ENCODE measurements around the gene UNC5B. TPM values are rescaled to one million over a fixed set of nuclear protein-coding genes. Genes with fewer than 3 reads are reported as not detected.

Gene UNC5B
- total RNA-seq, 1 donor from 2014 or later = 22.2 TPM

DNA sequence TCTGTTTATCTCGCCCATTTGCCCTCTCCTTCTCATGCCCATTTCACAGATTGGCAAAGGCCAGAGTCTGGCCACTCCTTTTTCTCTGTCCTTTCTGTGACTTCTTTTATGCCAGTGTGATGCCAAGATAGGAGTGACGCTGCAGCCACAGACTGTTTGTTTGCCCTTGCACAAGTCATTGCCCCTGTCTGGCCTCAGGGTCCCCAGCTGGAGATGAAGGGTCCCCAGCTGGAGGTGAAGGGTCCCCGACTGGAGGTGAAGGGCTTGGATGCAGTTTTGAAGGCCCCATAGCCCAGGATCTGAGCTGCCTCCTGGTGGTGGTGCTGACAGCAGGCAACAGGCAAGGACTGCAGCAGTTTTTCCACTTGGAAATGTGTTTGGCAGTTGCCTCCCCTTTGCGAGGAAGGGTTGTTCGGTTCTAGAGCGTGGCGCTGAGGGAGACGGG lies 55.9 kb downstream of the UNC5B start:
- no peaks in the 10 kb centered on the region for H3K36me3 ChIP-seq
- peaks cover 12% of the 10 kb centered on the region for H3K4me1 ChIP-seq
- intact Hi-C loops (cut with DNase I) = no loop called here
- ATAC-seq (no peak), DNase-seq (no peak)
- H3K9me3 ChIP-seq = no peaks in the 10 kb centered on the region
- H3K27ac ChIP-seq = no peak overlapping the region
- H3K4me3 ChIP-seq = no peak overlapping the region
- TF ChIP-seq, protein P1, sequence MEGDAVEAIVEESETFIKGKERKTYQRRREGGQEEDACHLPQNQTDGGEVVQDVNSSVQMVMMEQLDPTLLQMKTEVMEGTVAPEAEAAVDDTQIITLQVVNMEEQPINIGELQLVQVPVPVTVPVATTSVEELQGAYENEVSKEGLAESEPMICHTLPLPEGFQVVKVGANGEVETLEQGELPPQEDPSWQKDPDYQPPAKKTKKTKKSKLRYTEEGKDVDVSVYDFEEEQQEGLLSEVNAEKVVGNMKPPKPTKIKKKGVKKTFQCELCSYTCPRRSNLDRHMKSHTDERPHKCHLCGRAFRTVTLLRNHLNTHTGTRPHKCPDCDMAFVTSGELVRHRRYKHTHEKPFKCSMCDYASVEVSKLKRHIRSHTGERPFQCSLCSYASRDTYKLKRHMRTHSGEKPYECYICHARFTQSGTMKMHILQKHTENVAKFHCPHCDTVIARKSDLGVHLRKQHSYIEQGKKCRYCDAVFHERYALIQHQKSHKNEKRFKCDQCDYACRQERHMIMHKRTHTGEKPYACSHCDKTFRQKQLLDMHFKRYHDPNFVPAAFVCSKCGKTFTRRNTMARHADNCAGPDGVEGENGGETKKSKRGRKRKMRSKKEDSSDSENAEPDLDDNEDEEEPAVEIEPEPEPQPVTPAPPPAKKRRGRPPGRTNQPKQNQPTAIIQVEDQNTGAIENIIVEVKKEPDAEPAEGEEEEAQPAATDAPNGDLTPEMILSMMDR (IDR thresholded peaks at IDR 0.05) = peak; percentile 26
- no peaks in the 10 kb centered on the region for H3K27me3 ChIP-seq (ENCODE audit: low read depth)

DNA sequence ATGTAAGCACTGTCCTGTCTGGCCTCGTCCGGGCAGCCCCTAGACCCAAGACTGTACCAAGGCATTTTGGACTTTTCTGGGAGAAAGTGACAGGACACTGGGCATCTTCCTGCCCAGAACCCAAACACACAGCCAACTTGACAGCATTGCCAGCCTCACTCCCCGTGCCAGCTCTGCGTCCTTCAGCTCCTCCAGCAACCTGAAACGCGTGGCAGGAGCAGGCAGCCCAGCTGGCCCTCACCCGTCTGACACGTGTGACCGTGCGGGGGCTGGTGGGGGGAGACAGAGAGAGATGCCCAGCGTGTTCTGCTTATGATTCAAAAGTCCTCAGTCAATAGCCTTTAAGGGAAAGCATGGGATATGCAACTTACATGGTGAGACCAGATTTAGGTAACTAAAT lies 56.4 kb downstream of the UNC5B start:
- Histone ChIP-seq H3K4me3 (no peak overlapping the region), H3K27ac (no peak overlapping the region), H3K9me3 (no peaks in the 10 kb centered on the region), H3K4me1 (peaks cover 12% of the 10 kb centered on the region), H3K27me3 (ENCODE audit: low read depth) (no peaks in the 10 kb centered on the region), H3K36me3 (no peaks in the 10 kb centered on the region)
- no peak for ATAC-seq
- DNase-seq = no peak
- intact Hi-C loops (cut with DNase I) = no loop called here
- TF ChIP-seq, protein P1 (IDR thresholded peaks at IDR 0.05) = no peak

DNA sequence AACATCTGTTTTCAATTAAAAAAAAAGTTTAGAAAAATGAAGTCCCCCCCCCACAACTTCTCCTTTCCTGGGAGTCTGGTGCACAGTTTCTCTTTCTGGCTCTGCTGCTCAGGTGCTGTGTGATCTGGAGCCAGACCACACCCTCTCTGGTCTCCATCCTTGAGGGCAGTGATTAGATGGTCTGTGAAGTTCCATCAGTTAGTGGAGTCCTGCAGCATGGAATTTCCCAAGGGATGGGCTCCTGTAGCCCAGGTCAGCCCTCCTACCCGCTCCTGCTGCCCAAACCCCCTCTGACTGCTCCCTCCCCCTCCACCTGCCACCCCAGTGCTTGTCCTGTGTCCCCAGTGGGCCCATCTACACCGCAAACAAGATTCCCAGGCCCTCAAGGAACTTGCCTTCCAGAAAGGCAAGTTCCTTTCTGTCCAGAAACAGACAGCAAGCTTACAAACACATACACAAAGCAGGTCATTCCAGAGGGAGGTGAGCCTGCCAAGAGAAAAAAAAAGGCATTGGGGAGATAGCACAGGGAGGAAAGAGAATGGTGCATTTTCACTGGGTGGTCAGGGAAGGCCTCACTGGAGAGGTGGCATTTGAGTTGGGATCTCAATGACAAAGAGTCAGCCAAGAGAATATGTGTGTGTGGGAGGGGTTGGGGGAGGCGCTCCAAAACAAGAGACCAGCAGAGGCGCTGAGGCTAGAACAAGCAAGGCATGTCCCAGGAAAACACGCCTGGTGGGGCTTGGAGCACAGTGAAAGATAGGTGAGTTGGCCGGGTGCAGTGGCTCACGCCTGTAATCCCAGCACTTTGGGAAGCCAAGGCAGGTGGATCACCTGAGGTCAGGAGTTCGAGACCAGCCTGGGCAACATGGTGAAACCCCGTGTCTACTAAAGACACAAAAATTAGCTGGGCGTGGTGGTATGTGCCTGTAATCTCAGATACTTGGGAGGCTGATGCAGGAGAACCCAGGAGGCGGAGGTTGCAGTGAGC lies 57.2 kb downstream of the UNC5B start:
- H3K36me3 ChIP-seq = no peaks in the 10 kb centered on the region
- intact Hi-C loops (cut with DNase I) = no loop called here
- no peak overlapping the region for H3K27ac ChIP-seq

DNA sequence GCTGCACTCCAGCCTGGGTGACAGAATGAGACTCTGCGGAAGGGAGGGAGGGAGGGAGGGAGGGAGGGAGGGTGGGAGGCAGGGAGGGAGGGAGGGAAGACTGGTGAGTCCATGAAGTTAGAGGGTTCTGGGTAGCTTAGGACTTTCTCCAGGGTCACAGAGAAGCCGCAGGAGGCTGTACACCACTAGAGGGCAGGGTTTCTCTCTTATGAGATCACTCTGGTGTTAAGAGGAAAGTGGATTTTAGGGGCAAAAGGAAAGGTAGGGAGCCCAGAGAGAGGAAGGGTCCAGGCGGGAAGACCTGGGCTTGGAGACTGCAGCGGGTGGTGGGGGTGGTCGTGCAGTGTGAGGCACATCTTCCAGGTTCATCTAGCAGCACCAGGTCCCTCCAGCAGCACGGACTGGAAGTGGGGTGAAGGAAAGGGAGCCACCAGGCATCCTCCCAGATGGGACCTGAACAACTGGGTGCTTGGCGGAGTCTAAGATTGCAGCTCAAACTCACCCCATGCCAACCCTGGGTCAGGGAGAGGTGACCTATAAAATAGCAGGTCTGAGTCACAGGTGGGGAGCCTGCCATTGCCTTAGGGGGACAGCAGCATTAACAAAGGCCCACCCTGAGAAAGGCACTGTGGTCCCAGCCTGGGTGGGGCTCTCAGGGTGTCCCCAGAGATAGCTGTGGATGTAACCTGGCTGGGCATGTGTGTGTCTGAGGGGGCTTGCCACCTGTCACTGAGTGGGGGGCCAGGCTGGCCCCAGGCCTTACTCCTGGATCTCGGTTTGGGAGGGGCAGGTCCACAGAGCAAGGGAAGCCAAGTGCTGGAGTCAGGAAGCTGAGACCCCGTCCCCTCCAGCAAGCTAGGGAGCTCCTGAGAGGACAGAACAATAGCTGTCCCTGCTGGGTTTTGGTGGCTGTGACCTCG lies 58.2 kb downstream of the UNC5B start:
- no peak for DNase-seq
- no peak overlapping the region for H3K4me3 ChIP-seq
- no peaks in the 10 kb centered on the region for H3K27me3 ChIP-seq (ENCODE audit: low read depth)
- H3K36me3 ChIP-seq = no peaks in the 10 kb centered on the region
- peak; percentile 60 to 66 for ATAC-seq
- no peak overlapping the region for H3K27ac ChIP-seq
- intact Hi-C loops (cut with DNase I) = no loop called here
- no peaks in the 10 kb centered on the region for H3K9me3 ChIP-seq
- H3K4me1 ChIP-seq = peaks cover 17% of the 10 kb centered on the region
- TF ChIP-seq, protein P1 (IDR thresholded peaks at IDR 0.05) = peak; percentile 62

More for the DNA sequence above, 57.2 kb downstream of the UNC5B start:
- Histone ChIP-seq H3K4me3 (no peak overlapping the region), H3K9me3 (no peaks in the 10 kb centered on the region), H3K4me1 (peaks cover 9% of the 10 kb centered on the region), H3K27me3 (ENCODE audit: low read depth) (no peaks in the 10 kb centered on the region)
- DNase-seq = no peak
- ATAC-seq = no peak
- TF ChIP-seq, protein P1 (IDR thresholded peaks at IDR 0.05) = no peak

DNA sequence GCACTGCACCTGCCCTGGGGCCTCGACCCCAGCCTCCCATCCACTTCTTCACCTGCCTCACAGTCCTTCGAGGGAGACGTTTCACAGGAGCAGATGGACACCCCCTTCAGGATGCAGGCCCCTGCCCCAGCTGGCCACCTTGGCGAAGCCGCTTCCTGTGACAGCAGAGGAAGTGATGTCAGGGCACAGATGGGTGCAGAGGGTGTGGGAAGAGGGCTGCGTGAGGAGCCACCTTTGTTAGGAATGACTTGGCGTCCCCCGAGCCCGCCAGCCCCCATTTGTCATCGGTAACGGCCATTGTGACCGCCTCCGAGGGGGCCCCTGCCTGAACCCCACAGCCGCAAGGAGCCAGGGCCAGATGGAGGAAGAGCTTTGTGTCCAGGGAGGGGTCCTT lies 59.3 kb downstream of the UNC5B start:
- DNase-seq (no peak), ATAC-seq (no peak)
- H3K4me3 ChIP-seq = no peak overlapping the region
- H3K9me3 ChIP-seq = no peaks in the 10 kb centered on the region
- intact Hi-C loops (cut with DNase I) = no loop called here
- no peaks in the 10 kb centered on the region for H3K27me3 ChIP-seq (ENCODE audit: low read depth)
- H3K36me3 ChIP-seq = no peaks in the 10 kb centered on the region
- peaks cover 17% of the 10 kb centered on the region for H3K4me1 ChIP-seq
- TF ChIP-seq, protein P1 (IDR thresholded peaks at IDR 0.05) = no peak
- H3K27ac ChIP-seq = no peak overlapping the region

Measured in lower lobe of right lung (tissue), 2 donors.